Activated CD4-positive, alpha-beta T cell treated with anti-CD3 and anti-CD28 coated beads, Interleukin-2, amount 50 U/mL, for 1 hour (primary cell): ENCODE data around the gene STK10.

Experiments used
- DNase-seq: peaks from one replicate; pipeline ENCODE4 v3.0.0-alpha.2; 2020

STK10 gene

GRCh38 chr5:172105811-172106210 lies 82.2 kb downstream of the STK10 start:
- no peak for DNase-seq

DNA sequence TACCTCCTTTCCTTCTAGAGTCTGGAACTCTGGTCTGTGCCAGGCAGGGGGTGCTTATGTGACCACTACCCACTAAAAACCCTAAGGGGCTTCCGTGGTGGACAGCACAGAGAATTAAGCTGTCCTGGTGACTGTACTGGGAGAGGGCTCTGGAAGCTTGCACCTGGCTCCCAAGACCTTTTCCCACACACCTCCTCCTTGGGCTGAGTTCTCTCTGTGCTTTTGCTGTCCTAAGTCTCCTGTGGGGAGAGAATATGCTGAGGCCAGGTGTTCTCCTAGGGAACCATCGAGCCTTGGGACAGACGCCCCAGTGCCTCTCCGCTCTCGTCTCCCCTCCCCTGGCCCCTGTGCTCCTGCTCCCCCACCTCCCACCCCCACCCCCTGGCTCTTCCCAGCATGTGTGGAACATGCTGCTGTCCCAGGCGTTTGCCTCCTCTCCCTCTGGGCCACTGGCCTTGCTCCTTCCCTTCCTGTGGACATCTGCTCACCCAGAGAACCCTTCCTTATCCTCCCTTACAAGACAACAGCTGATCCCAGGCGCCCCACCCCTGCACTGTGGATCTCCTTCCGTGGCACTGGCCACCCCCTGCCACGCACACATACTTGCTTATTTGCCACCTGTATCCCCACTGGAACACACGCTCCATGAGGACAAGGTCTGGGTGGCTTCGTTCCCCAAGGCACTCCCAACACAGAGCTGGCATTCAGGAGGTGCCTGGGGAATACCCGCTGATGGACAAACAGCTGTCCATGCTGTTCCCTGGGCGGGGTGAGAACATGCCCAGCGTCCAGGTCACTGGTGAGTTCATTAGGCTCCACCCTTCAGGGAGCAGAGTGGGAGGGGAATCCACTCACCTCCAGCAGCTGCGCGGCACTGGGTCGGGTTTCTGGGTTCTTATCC lies 83.0 kb downstream of the STK10 start:
- DNase-seq = no peak

GRCh38 chr5:172104021-172104420 lies 84.0 kb downstream of the STK10 start:
- DNase-seq = no peak

- no peak for DNase-seq
These were observed 85.0 kb downstream of the STK10 start for GRCh38 chr5:172102913-172103626.

- DNase-seq = no peak
These were observed 85.7 kb downstream of the STK10 start for GRCh38 chr5:172102218-172102870.

- no peak for DNase-seq
These were observed 86.3 kb downstream of the STK10 start for GRCh38 chr5:172101547-172102217.

DNA sequence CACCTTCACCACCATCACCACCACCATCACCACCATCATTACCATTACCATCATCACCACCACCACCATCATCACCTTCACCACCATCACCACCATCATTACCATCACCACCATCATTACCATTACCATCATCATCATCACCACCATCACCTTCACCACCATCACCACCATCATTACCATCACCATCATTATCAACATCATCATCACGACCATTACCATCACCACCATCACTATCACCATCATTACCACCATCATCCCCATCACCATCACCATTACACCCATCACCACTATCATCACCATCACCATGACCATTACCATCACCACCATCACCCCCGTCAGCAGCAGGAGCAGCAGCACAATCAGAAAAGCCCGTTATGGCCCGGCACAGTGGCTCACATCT lies 89.1 kb downstream of the STK10 start:
- DNase-seq = no peak

GRCh38 chr5:172098046-172098445 lies 90.0 kb downstream of the STK10 start:
- DNase-seq = no peak

DNA sequence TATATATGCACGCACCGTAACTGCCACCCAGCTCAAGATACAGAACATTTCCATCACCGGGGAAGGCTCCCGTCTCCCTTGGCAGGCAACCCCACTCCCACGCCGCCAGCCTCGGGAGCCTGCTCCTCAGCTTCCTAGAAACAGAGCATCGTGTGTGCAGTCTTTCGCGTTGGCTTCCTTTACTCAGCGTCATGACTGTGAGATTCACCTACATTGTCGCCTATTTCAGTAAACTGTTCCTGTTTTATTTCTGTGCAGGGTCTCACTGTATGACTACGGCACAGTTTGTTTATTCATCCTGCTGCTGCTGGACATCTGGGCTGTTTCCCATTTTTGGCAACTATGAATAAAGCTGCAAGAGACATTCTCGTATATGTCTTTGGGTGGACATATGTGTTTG lies 90.7 kb downstream of the STK10 start:
- no peak for DNase-seq

- no peak for DNase-seq
These were observed 91.7 kb downstream of the STK10 start for GRCh38 chr5:172096207-172096940.

- DNase-seq = no peak
These were observed 92.4 kb downstream of the STK10 start for GRCh38 chr5:172095368-172096206.

- no peak for DNase-seq
These were observed 94.1 kb downstream of the STK10 start for GRCh38 chr5:172093965-172094364.

GRCh38 chr5:172093559-172093958 lies 94.5 kb downstream of the STK10 start:
- DNase-seq = no peak

DNA sequence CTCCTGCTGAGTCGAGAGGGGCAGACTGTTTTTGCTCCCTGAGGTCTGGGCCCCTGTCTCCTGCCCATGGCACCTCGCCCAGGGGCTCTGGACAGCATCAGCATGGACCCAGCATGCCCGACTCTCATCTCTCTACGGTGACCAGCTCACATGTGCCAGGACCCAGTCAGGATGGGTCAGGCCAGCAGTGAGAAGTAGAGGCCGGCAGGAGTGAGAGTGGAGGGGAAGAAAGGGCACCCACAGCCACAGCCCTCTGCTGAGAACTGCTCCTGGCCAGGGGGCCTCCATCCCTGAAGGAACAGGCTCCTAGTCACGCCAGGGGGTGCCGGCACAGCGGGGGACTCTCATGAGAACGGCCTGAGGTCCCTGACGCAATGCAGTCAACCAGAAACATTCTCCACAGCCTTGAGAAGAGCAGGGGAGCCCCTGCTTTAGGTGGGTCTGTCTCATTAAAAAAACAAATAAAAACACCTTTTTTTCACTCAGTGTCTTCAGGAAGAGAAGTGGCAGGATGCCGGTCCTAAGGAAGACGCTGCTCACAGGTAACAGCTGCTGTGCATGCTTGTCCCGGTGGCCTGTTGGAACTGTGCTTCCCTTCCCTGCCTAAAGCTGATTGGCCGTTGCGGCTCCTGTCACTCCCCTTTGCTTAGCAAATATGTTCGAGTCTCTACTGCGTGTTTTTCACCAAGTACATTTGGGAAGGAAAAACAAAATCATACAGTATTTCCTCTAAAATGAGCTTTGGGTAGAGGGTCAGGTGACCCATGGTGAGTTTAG lies 95.9 kb downstream of the STK10 start:
- no peak for DNase-seq

DNA sequence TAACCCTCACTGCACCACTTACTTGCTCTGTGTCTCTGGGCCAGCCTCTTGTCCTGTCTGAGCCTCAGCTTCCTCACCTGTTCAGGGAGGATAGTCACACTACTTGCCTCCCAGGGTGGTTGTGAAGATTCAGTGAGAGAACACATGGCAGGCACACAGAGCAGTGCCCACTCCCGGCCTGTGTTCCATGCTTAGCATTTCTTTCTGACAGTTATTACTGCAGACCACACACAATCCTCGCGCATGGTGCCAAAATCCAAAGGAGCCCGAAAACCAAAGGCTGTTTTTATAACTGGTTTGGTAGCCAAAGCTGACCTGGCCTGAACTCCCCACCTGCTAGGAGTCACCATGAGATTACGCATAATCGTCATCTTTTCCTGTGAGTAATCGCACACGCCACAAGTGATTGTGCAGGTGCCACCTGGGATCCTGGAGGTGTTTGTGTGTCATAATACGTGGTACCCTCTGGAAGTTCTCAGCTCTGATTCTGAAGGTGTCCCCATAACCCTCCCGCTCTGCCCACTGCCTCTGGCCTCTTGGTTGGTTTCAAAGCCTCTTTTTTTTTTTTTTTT lies 97.0 kb downstream of the STK10 start:
- no peak for DNase-seq

GRCh38 chr5:172089298-172090117 lies 98.5 kb downstream of the STK10 start:
- DNase-seq = no peak

GRCh38 chr5:172088801-172089200 lies 99.2 kb downstream of the STK10 start:
- no peak for DNase-seq

DNA sequence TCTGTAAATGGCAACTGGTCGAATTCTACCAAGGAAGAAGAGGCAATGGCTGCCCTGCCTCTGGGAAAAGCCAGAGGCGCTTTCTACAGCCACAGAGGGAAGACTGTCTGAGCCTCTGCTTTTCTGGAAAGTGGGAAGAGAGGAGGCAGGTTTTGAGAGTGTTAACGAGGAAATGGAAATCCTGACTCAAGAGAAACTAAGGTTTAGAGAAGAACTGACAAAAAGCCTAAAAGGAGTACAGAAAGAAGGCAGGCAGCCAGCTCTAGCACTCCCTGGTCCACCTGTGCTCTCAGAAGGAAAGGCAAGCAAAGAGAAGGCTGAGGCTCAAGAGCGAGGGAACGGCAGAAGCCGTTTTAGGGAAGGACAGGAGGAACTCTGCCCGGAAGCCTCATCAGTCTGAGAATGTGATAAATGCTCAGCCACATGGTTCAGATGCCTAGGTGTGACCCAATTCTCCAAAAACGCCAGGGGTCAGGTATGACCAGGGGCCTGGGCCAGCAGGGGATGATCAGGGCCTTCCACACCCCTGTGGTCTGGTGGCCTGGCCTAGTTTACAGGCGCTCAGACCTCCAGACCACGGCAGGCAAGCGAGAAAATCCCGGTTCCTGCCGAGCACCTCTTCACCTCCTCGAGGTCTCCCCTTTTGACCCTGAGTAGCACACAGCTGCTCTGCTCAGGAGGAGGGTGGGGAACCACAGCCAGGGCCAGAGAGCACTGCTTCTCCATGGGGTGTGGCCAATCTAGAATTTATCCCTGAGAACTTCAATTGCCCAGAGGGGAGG lies 101.6 kb downstream of the STK10 start:
- no peak for DNase-seq

GRCh38 chr5:172085738-172086137 lies 102.3 kb downstream of the STK10 start:
- no peak for DNase-seq
